GM18873 (cell line): ENCODE measurements around the gene ANP32E.
"Not testable (repeated sequence)": the region's sequence is repeated elsewhere in the genome, so short reads cannot be mapped to it uniquely, and the experiment has no call there.

Experiments
- ATAC-seq: cut with Tn5 transposase; IDR thresholded peaks from one replicate; pipeline ENCODE4 v1.9.1; 2021; ENCODE audit warnings: mild to moderate bottlenecking, moderate library complexity, moderate number of reproducible peaks; ENCODE audit not compliant: unreplicated experiment, low FRiP score

Gene ANP32E

GRCh38 chr1:150215855-150216254 is 20.1 kb downstream of the ANP32E start:
- not testable (repeated sequence) for ATAC-seq

- not testable (repeated sequence) for ATAC-seq
Observed at GRCh38 chr1:150214099-150214756, 21.7 kb downstream of the ANP32E start.

GRCh38 chr1:150213170-150214098 is 22.5 kb downstream of the ANP32E start:
- no peak for ATAC-seq

- ATAC-seq: no peak
Observed at GRCh38 chr1:150212070-150212469, 23.8 kb downstream of the ANP32E start.

GRCh38 chr1:150210706-150211105 is 25.2 kb downstream of the ANP32E start:
- no peak for ATAC-seq

GRCh38 chr1:150210091-150210490 is 25.8 kb downstream of the ANP32E start:
- ATAC-seq: no peak

- not testable (repeated sequence) for ATAC-seq
Observed at GRCh38 chr1:150208460-150208859, 27.5 kb downstream of the ANP32E start.

GRCh38 chr1:150207281-150207971 is 28.5 kb downstream of the ANP32E start:
- no peak for ATAC-seq

GRCh38 chr1:150196417-150196816 is 39.5 kb downstream of the ANP32E start:
- ATAC-seq: no peak

- no peak for ATAC-seq
Observed at GRCh38 chr1:150194381-150195031, 41.4 kb downstream of the ANP32E start.

GRCh38 chr1:150192012-150192411 is 43.9 kb downstream of the ANP32E start:
- no peak for ATAC-seq

- no peak for ATAC-seq
Observed at GRCh38 chr1:150187560-150187931, 48.4 kb downstream of the ANP32E start.

GRCh38 chr1:150186789-150187559 is 48.9 kb downstream of the ANP32E start:
- ATAC-seq: no peak

GRCh38 chr1:150186438-150186788 is 49.5 kb downstream of the ANP32E start:
- ATAC-seq: not testable (repeated sequence)

GRCh38 chr1:150185481-150185880 is 50.4 kb downstream of the ANP32E start:
- ATAC-seq: no peak

GRCh38 chr1:150183061-150183460 is 52.9 kb downstream of the ANP32E start:
- ATAC-seq: no peak

GRCh38 chr1:150182247-150182646 is 53.7 kb downstream of the ANP32E start:
- ATAC-seq: no peak

GRCh38 chr1:150180474-150180873 is 55.4 kb downstream of the ANP32E start:
- ATAC-seq: no peak

- no peak for ATAC-seq
Observed at GRCh38 chr1:150179867-150180266, 56.0 kb downstream of the ANP32E start.

- ATAC-seq: no peak
Observed at GRCh38 chr1:150178548-150178947, 57.4 kb downstream of the ANP32E start.
